Measurements from ENCODE around the gene SNX7. TPM values are rescaled to one million over a fixed set of nuclear protein-coding genes. Genes with fewer than 3 reads are reported as not detected.
A peak's percentile ranks its signal among the peaks of the same experiment; 100 is the strongest.

SNX7 gene
- total RNA-seq, 1 donor from 2014 or later, result 29.7 TPM

GRCh38 chr1:98709906-98710305 is 48.4 kb downstream of the SNX7 start:
- H3K36me3 Mint-ChIP-seq (ENCODE audit: insufficient read depth), result peaks cover 17% of the 10 kb centered on the region
- TF ChIP-seq CTCF (IDR thresholded peaks at IDR 0.05; ENCODE audit: unreplicated experiment), result no peak
- no peak overlapping the region for H3K4me3 Mint-ChIP-seq (ENCODE audit: low read depth)
- H3K4me1 Mint-ChIP-seq (ENCODE audit: low read depth), result no peaks in the 10 kb centered on the region
- no peaks in the 10 kb centered on the region for H3K27me3 Mint-ChIP-seq
- DNase-seq (ENCODE audit: low spot score, unreplicated experiment), result no peak
- peaks cover 4% of the 10 kb centered on the region for H3K9me3 Mint-ChIP-seq (ENCODE audit: low read depth)
- H3K27ac Mint-ChIP-seq, result no peak overlapping the region

- Mint-ChIP-seq H3K36me3 (ENCODE audit: insufficient read depth) (peaks cover 13% of the 10 kb centered on the region), H3K27ac (no peak overlapping the region), H3K4me3 (ENCODE audit: low read depth) (no peak overlapping the region), H3K9me3 (ENCODE audit: low read depth) (peaks cover 10% of the 10 kb centered on the region), H3K27me3 (no peaks in the 10 kb centered on the region), H3K4me1 (ENCODE audit: low read depth) (no peaks in the 10 kb centered on the region)
- TF ChIP-seq CTCF (IDR thresholded peaks at IDR 0.05; ENCODE audit: unreplicated experiment), result no peak
- DNase-seq (ENCODE audit: low spot score, unreplicated experiment), result no peak
Measured at GRCh38 chr1:98723574-98723973, 62.1 kb downstream of the SNX7 start.

- peak overlapping the region; percentile 43 for H3K4me3 Mint-ChIP-seq (ENCODE audit: low read depth)
- peaks cover 8% of the 10 kb centered on the region for H3K9me3 Mint-ChIP-seq (ENCODE audit: low read depth)
- peak overlapping the region; percentile 91 for H3K27ac Mint-ChIP-seq
- peaks cover 24% of the 10 kb centered on the region for H3K4me1 Mint-ChIP-seq (ENCODE audit: low read depth)
- H3K27me3 Mint-ChIP-seq, result no peaks in the 10 kb centered on the region
- no peak for TF ChIP-seq CTCF (IDR thresholded peaks at IDR 0.05; ENCODE audit: unreplicated experiment)
- no peak for DNase-seq (ENCODE audit: low spot score, unreplicated experiment)
- H3K36me3 Mint-ChIP-seq (ENCODE audit: insufficient read depth), result peaks cover 2% of the 10 kb centered on the region
Measured at GRCh38 chr1:98732985-98733781, 71.7 kb downstream of the SNX7 start.

GRCh38 chr1:98733782-98734112 is 72.2 kb downstream of the SNX7 start:
- peak overlapping the region; percentile 91 for H3K27ac Mint-ChIP-seq
- TF ChIP-seq CTCF (IDR thresholded peaks at IDR 0.05; ENCODE audit: unreplicated experiment), result no peak
- no peaks in the 10 kb centered on the region for H3K27me3 Mint-ChIP-seq
- peaks cover 5% of the 10 kb centered on the region for H3K9me3 Mint-ChIP-seq (ENCODE audit: low read depth)
- peaks cover 2% of the 10 kb centered on the region for H3K36me3 Mint-ChIP-seq (ENCODE audit: insufficient read depth)
- H3K4me3 Mint-ChIP-seq (ENCODE audit: low read depth), result no peak overlapping the region
- peaks cover 24% of the 10 kb centered on the region for H3K4me1 Mint-ChIP-seq (ENCODE audit: low read depth)
- no peak for DNase-seq (ENCODE audit: low spot score, unreplicated experiment)

- Mint-ChIP-seq H3K36me3 (ENCODE audit: insufficient read depth) (no peaks in the 10 kb centered on the region), H3K9me3 (ENCODE audit: low read depth) (no peaks in the 10 kb centered on the region), H3K27ac (no peak overlapping the region), H3K27me3 (no peaks in the 10 kb centered on the region), H3K4me1 (ENCODE audit: low read depth) (peaks cover 24% of the 10 kb centered on the region), H3K4me3 (ENCODE audit: low read depth) (no peak overlapping the region)
- no peak for DNase-seq (ENCODE audit: low spot score, unreplicated experiment)
- TF ChIP-seq CTCF (IDR thresholded peaks at IDR 0.05; ENCODE audit: unreplicated experiment), result no peak
Measured at GRCh38 chr1:98735756-98736155, 74.2 kb downstream of the SNX7 start.

Measured in progenitor cell of endocrine pancreas (in vitro differentiated cells).